HG03108 (cell line): Measurements from ENCODE around the gene GAK.
A peak's percentile ranks its signal among the peaks of the same experiment; 100 is the strongest.
"Not testable (repeated sequence)": the region's sequence is repeated elsewhere in the genome, so short reads cannot be mapped to it uniquely, and the experiment has no call there.

Experiments used
- ATAC-seq: cut with Tn5 transposase; IDR thresholded peaks from one replicate; pipeline ENCODE4 v1.9.1; 2021; ENCODE audit warnings: moderate library complexity; ENCODE audit not compliant: unreplicated experiment

The GAK gene

DNA sequence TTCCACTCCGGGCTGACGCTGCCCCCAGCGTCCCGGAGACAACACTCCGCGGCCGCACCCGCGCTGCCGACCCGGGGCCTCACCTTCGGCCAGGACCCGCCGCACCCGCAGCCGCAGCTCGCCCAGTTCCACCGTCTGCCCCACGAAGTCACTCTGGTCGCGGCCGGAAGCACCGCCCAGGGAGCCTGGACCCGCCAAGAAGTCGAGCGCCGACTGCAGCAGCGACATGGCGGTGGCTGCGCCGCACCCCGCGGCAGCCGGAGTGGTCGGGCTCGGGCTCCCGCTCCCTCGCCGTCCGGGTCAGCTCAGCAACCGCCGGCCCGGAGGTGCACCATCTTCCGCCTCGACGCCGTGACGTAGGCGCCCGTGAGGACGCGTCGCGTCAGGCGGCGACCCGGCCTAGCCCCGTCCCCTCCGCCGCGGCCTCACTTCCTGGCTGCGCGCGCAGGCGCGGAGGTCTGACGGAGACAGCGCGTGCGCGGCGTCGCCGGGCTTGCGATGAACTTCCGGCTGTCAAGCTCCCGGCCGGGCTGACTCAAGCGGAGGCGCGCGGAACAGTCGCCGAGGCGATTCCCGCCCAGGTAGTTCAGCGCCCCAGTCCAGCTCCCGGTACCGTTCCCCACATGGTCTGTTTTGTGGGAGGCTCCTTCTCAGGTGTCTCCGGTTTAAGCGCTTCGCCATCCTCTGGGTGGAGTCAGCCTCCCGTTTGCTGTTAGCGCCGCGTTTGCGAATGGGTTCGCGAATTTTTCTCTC is at the start of gene GAK, which contains the start of gene TMEM175:
Gene GAK, minus strand, starts transcription at position 357 of the 753 bp plus-strand sequence. Its CDS starts 129 bp downstream, at position 228.
Gene TMEM175, plus strand, starts transcription at position 501 of the 753 bp plus-strand sequence. CDS start 15,280 bp downstream, outside the sequence.
- peak; percentile 91 for ATAC-seq

DNA sequence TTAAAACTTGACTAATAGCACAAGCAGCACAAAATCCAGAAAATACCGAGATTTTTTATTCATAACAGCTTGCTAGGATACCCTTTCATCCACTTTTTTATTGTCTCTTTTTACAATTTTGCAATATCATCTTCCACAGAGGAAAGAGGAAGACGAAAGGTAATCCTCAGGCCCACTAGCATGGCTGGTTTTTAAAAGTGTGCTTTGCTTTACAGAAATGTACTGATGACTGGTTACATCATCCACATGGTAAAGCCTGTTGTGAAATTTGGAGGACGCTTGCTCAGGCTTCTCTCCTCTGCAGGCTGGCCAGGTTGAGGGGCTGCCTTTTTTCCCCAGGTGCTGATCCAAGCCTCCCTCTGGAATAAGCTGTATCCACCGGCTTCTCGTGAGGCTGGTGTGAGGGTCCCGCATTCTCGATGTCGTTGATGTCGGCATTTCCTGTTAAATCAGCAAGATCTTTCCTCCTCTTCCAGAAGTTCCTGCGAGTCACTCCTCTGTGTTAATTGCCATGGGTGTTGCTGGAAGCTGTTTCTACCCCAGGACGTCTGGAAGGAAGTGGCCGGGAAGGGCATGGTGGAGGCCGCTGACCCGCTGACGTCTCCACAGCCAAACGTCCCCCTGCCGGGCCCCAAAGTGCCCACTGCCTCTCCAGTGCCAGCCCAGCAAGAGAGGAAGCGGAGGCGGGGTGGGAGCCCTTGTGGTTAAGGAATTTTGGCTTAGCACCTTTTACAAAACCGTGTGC is 47.0 kb upstream of the GAK start:
- ATAC-seq: no peak

DNA sequence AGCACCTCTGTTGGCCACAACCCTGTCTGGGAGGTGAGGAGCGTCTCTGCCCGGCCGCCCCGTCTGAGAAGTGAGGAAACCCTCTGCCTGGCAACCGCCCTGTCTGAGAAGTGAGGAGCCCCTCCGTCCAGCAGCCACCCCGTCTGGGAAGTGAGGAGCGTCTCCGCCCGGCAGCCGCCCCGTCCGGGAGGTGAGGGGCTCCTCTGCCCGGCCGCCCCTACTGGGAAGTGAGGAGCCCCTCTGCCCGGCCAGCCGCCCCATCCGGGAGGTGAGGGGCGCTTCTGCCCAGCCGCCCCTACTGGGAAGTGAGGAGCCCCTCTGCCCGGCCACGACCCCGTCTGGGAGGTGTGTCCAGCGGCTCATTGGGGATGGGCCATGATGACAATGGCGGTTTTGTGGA is 43.9 kb upstream of the GAK start:
- ATAC-seq: not testable (repeated sequence)

DNA sequence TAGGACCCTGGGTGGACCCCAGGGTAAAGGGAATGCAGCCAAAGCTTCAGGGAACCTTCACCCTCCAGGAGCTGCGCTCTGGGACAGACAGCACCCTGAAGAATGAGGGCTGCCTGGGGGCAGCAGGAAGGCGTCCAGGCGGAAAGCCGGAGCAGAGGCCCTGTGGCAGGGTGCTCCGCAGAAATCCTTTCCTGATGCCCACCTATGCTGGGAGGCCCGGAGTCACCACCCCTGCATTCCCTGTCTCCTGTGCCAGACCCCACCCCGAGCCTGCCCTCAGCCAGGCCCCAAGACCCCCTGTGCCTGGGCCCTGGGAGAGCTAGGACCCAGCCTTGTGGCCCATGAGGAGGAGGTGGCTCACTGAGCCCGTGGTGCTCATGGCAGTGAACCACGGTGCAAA is 42.6 kb upstream of the GAK start:
- ATAC-seq: no peak

DNA sequence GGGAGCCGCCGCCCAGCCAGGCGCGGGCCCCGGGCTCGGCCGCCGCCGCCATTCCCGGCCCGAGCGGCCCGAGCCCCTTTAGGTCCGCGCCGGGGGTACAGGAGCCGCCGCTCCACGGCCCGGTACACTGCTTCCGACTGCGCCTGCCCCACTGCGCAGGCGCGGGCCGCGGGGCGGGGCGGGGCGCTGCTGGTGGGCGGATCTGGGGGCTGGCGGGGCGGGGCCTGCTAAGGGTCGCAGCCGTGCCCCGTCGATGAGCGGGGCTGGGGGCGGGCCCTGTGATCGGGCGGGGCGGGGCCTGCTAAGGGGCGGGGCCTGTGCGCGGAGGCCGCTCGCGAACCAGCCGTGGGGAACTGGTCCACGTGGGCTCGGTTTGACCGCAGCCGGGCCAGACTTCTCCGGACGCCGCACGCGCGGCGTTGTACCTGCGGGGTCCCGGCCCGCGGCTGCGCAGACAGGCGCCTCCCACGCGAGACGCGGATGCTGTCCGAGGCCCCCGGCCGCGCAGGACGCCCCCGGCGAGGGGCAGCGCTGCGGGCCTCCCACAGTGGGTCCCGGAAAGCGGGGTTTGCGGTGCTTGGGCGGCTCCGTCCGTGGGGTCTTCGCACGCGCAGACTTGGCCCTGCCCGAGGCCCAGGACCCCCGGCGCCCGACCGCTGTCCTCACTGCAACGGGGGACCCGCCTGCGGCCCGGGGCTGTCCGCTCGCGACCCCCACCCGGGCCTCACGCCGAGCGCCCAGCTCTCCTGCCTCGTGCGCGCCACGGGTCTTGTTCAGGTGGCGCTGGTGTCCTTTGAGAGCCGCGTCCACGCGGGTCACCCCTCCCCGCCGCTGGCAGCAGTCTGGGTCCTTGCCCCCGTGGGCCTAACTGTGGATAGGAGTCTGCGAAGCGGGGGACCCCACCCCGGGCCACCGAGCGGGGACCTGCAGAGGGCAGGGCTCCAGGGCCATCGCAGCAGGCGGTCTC is 41.6 kb upstream of the GAK start, which contains the start of gene DGKQ:
Gene DGKQ, minus strand, starts transcription at position 139 of the 967 bp plus-strand sequence. Its CDS starts 87 bp downstream, at position 52.
- ATAC-seq: peak; percentile 55

DNA sequence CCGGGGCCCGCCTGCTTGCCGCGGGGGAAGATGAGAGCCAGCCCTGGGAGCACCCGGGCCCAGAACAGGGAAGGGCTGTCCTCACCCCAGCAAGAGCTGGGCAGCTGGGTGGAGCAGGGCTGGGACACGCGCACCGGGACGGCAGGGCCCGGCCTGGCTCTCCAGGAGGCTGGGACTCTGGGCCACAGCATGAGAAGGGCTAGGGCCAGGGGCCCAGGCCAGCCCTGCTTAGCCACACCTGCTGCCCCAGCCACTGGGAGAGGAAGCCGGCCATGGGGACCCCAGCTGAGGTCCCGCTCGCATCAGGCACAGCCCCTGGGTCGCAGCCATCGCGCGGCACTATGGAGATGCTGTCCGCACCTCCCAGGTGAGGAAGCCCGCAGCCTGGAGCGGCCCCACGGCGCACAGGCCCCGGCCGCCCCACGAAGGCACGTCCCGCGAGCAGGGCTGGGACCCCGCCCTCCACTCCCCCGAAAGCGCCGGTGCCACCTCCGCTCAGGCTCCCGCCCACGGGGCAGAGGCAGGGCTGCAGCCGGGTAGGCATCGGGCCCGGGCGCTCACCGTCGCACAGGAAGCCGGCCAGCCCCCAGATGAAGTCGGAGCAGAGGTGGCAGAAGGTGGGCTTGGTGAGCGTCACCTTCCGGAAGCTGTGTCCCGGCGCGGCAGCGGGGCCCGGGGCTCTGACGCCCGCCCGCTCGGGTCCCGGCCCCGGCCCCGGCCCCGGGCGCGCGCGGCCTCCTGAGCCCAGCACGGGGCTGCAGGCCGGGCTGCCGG is 40.7 kb upstream of the GAK start:
- ATAC-seq: peak; percentile 26

DNA sequence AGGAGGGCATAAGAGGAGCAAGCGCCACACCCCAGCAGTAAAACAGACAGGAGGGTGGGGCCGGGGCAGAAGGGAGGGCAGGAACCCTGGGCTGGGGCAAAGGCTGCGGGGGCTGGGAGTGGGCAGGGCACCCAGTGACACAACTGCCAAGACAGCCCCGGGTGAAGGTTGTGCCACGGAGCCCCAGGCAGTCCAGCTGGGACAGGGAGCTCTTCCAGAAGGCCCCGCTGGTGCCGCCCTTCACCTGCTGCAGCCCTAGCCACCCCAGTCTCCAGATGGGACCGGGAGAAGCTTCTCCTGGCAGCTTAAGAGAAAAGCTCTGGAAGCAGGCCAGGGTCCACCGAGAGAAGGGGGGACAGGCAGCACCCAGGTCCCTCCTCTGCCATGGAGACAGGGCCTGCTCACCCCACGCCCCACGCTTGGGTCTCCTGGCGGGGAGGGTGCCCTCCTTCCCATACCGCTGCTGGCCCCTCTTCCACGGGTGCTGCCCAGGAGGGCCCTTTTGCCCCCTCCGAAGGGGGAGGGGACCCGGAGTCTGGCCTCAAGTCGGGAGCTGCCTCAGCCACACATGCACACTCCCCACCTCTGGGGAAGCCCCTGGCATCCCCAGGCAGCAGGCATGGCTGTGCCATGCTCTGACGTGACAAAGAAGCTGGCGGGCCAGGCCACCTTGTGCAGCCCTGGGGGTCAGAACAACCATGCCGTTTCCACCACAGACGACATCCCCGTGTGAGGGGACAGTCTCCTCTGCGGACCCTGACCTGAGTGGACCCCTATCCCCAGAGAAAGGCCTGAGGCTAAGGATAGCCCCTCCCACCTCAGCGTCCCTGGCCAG is 39.8 kb upstream of the GAK start:
- ATAC-seq: no peak

DNA sequence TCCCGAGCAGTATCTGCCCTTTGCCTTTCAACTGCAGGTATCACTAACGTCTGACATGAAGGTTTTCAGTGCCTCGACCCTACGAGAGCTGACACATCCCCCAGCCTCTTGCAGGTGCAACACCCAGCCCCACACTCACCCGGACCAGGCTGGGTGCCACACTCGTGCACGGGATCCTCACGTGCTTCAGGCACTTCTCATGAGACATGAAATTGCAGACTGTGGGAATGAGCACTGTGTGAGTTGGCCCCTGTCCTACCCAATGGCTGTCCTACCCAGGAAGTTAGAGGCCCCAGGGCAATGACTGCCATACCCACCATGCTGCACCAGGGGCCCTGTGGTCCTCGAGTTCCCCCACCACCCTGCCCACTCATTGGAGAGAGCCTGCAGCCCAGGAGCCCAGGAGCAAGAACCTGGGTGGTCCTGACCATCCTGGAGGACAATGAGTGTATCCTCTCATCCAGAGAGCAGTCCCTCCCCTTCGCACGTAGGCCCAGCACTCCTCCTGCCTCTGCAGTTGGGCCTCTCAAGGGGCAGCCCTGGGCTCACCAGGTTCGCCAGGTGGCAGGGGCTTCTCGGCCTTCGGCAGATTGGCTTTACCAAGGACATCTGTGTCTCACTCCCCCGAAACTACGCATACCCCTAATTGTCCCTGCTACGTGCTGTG is 38.9 kb upstream of the GAK start:
- ATAC-seq: no peak

DNA sequence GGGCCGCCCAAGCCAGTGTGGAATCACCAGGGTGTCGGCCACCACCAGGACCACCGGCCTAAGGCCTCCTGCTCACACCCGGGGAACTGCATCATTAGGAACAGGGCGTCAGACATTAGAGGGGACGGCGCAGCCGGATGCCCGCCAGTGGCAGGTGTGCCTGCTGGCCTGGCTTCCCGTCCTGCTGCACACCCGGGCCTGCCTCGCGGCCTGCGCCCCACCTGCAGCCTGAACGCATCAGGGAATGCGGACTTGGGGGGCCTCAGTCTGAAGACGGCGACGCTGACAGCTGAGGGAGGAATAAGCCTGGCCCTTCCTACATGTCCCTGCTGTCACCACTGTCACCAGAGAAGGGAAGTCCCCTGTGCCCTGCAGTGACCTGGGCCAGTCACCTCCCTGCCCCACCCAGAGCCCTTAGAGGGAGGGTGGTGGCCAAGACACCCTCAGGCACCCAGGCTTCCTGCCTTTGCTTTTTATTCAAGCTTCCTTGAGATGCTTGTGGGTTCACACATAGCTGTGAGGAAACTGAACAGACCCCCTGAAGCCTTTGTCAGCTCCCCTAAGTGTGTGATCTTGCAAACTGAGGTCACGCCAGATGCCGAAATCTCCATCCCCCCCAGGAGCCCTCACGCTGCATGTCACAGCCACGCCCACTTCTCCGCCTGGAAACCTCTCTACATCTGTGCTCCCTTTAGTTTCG is 38.1 kb upstream of the GAK start:
- no peak for ATAC-seq

DNA sequence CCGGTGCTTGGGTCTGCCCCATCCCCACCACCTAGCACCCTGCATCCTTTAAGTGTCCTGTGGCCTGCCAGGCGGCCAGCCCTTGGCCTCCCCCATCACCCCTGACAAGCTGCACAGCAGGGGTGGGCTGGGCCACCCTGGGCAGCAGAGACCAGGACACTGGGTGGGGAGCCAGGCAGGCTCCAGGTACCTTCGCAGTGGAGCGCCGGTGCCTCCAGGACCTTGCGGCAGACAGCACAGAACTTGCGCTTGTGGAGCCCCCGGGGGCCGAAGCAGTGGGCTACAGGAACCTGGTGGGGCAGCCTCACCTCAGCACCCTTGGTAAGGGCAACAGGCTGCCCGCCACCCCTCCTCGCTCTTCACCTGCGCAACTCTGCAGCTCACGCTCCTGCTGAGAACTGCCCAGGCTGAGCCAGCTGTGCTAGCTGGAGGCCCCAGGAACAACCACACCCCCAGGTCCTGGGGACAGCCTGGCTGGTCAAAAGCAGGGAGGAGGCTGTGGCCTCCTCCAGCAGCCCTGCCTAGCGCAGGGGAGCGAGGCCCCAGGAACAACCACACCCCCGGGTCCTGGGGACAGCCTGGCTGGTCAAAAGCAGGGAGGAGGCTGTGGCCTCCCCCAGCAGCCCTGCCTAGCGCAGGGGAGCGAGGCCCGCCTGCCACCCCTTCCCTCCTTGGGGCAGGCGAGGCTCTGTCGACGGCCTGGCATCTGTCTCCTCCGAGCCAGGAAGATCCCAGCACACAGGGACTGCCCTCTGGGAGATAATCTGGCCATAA is 36.7 kb upstream of the GAK start:
- no peak for ATAC-seq

DNA sequence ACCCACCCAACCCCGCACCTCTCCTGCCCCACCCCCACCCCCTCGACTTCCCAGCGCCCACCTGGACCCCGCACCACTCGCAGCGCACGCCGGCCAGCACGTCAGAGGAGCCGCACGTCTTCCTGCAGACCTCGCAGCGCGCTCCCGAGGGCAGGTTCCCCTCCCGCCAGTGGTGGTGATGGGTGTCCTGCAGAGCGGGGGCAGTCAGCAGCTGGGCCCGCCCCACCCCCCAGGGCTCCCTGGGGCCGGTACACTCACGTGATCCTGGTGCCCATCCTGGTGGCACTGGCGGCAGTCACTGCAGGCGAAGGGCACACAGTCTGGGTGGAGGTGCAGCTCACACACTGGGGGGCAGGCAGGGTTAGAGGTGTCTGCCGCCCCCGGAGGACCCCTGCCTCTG is 36.1 kb upstream of the GAK start:
- no peak for ATAC-seq

DNA sequence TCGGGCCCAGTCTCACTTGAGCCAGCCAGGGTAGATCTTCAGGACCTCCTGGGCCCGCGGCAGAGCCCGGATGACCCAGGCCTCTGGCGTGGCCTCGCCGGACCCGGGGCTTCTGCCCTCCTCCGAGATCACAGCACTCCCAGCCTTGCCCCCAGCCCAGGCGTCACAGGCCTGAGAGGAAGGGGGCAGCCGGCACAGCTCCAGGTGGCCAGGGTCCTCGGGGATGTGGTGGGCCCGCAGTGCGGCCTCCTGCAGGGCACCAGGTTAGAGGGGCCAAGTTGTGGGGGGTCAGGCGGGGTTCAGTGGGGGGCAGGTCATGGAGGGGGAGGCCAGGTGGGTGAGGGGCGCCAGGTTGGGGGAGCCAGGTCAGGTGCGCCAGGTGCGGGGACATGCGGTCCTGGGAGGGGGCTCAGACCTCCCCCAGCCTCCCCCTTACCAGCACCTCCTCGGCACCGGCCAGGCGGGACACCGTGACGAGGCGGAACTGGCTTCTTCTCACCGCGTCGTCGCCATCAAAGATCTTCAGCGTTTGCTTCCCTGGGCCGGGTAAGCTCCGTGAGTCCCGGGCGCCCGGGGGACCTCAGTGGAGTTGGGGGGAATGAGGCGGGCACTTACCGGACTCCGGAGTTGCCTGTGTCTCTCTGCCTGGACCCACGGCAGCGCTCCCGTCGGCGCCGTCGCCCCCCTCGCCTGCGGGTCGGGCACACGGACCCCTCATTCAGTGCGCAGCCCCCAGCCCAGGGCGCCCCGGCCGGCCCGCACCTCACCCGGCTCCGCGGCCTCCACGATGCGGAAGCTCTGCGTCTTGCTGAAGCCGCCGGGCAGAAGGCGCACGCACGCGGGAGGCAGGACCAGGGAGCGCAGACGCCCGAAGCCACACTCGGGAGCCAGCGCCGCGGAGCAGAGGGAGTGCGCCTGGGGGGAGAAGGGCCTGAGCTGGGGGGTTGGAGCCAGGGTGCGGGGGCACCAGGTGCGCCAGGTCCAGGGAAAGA is 35.3 kb upstream of the GAK start:
- ATAC-seq: no peak

DNA sequence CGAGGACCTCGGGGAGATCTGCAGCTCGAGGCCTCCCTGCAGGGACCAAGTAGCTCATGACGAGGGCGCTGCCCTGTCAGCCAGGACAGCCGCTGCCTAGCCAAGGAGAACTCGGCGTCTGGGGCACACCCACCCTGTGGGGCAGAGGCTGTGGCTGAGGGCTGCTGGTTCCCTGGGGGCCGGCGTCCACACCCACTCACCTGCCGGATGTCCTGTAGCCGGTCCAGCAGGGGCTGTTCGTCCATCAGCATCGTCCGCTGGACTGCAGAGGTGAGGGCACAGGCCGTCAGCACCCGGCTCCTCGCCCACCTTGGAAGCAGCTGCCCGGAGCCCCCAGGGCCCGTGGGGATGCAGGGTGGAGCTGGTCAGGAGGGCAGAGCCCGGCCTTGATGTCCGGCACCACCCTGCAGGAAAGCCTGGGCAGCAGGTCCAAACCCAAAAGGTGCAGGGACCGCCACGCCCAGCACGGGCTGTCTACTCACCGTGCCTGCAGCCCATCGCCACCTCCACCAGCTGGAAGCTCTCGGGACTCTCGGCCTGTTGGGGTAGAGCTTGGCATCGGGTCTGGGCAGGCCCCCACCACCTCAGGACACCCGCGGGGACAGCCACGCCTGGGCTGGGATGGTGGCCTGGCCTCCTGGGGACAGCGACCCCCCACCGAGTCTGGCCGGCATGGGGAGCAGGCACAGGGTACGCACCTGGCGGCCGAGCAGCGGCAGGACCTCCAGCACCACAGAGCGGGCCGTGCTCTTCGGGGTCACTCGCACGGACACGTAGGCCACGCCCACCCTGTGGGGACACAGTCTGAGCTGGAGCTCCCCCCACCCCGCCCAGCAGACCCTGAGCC is 34.4 kb upstream of the GAK start:
- no peak for ATAC-seq

DNA sequence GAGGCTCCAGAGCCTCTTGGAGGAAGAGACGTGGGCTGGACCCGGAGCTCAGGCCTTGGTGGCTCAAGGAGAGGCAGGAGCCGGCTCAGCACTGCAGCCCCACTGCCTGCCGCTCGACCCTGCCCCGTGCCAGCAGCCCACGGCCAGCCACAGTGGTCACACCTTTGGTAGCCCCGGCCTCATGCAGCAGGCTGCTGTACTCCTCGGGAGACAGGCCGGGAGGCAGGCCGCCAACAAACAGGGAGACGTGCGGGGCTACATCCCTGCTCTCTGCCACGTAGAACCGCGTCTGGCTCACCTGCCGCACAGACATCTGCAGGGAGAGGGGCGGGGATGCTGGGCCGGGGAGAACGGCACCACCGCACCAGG is 33.6 kb upstream of the GAK start:
- no peak for ATAC-seq

DNA sequence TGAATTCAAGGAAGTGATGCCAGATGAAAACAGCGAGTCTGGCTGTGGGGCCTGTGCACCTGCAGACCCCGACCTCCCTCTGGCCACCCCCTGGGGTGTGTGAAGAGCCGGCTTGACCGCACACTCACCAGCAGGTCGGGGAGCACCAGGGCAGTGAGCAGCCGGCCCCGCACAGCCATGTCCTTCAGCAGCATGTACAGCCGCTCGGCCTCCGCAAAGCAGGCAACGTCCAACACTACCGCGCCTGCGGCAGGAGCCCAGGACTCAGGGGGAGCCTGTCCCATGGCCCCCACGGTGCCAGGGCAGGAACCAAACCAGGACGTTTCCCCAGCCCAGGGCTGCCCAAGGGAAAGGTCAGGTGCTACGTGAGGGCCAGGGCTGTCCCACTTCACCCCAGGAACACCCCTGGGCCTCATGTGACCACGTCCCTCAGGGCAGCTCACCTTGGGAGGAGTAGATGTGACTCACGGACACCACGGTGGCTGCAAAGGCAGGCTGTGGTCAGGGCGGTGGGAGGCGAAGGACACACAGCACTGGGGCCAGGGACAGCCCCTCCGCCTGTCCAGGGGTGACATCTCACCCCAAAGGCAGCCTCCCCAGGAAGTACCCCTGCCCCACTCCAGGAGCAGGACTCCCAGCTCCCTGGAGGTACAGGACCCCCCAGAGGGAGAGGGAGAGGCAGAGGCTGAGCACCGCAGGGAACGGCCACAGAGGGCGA is 33.1 kb upstream of the GAK start:
- ATAC-seq: no peak
